Measurements from ENCODE around the gene PCMT1. TPM values are rescaled to one million over a fixed set of nuclear protein-coding genes. Genes with fewer than 3 reads are reported as not detected.

The PCMT1 gene
- total RNA-seq (100 to 1,000 TPM; 196 to 220 TPM), polyA plus RNA-seq (ENCODE audit: insufficient read depth, low read depth, low replicate concordance) (192 TPM)
- long read RNA-seq, donor 1, transcript PCMT1-205 (8 exons, 1,984 nt) = minor isoform, 15 of 67 reads
- long read RNA-seq, donor 1, transcript PCMT1-201 (7 exons, 1,293 nt) = minor isoform, 17 of 67 reads
- long read RNA-seq, donor 1, transcript PCMT1-203 (8 exons, 1,938 nt) = major isoform, 27 of 67 reads
- long read RNA-seq, donor 1, partial matches to known transcripts = 7 of 67 reads
- long read RNA-seq, donor 1, other reads (novel, unspliced or antisense) = 0 of 67 reads
- long read RNA-seq, donor 2, transcript PCMT1-203 (8 exons, 1,938 nt) = major isoform, 17 of 40 reads
- long read RNA-seq, donor 2, transcript PCMT1-201 (7 exons, 1,293 nt) = minor isoform, 11 of 40 reads
- long read RNA-seq, donor 2, transcript PCMT1-205 (8 exons, 1,984 nt) = minor isoform, 12 of 40 reads
- long read RNA-seq, donor 2, partial matches to known transcripts = 0 of 40 reads
- long read RNA-seq, donor 2, other reads (novel, unspliced or antisense) = 0 of 40 reads

- TF ChIP-seq POLR2A (IDR thresholded peaks at IDR 0.05) (no peak), CTCF (IDR thresholded peaks at IDR 0.05) (no peak)
- peak within 1 kb of the TSS; percentile 72 to 90 for H3K27ac ChIP-seq
- DNase-seq = peak; percentile 89
- intact Hi-C loops (cut with DNase I; ENCODE audit: low total_unique reads) = no loop called here
- H3K36me3 ChIP-seq (ENCODE audit: low read depth, missing control alignments) = no peaks in the 10 kb centered on the region
- no peaks in the 10 kb centered on the region for H3K9me3 ChIP-seq
- peaks cover 19% of the 10 kb centered on the region for H3K4me1 ChIP-seq
- 0% methylated on average over 4 to 50 of the region's 60 CpGs for whole genome bisulfite sequencing, 2 donors
- peak within 1 kb of the TSS; percentile 75 to 96 for H3K4me3 ChIP-seq
- no peaks in the 10 kb centered on the region for H3K27me3 ChIP-seq
Measured at GRCh38 chr6:149749594-149750135, at the start of gene PCMT1. TSS of gene PCMT1 (plus strand) at chr6:149749741. CDS start at chr6:149749902, 161 bp downstream.

- peaks cover 7% of the 10 kb centered on the region for H3K4me1 ChIP-seq
- no peak overlapping the region for H3K4me3 ChIP-seq
- 66 to 73% methylated on average over 7 of the region's 7 CpGs for WGBS, 2 donors
- intact Hi-C loops (cut with DNase I; ENCODE audit: low total_unique reads) = no loop called here
- H3K27me3 ChIP-seq = no peaks in the 10 kb centered on the region
- no peak overlapping the region for H3K27ac ChIP-seq
- no peaks in the 10 kb centered on the region for H3K36me3 ChIP-seq (ENCODE audit: low read depth, missing control alignments)
- no peak for DNase-seq
- TF ChIP-seq CTCF (IDR thresholded peaks at IDR 0.05) = no peak
- no peak for TF ChIP-seq POLR2A (IDR thresholded peaks at IDR 0.05)
- H3K9me3 ChIP-seq = no peaks in the 10 kb centered on the region
Measured at GRCh38 chr6:149701714-149702113, 47.8 kb upstream of the PCMT1 start.

- Histone ChIP-seq H3K27me3 (no peaks in the 10 kb centered on the region), H3K9me3 (no peaks in the 10 kb centered on the region), H3K36me3 (ENCODE audit: low read depth, missing control alignments) (no peaks in the 10 kb centered on the region), H3K4me3 (no peak overlapping the region), H3K27ac (no peak overlapping the region), H3K4me1 (peaks cover 25% of the 10 kb centered on the region)
- DNase-seq = no peak
- WGBS, 2 donors = 93 to 98% methylated on average over 5 of the region's 5 CpGs
- TF ChIP-seq POLR2A (IDR thresholded peaks at IDR 0.05) (no peak), CTCF (IDR thresholded peaks at IDR 0.05) (no peak)
- intact Hi-C loops (cut with DNase I; ENCODE audit: low total_unique reads) = no loop called here
Measured at GRCh38 chr6:149711711-149712110, 37.8 kb upstream of the PCMT1 start.

GRCh38 chr6:149714442-149714841, 35.1 kb upstream of the PCMT1 start:
- DNase-seq = no peak
- Histone ChIP-seq H3K27me3 (no peaks in the 10 kb centered on the region), H3K9me3 (no peaks in the 10 kb centered on the region), H3K36me3 (ENCODE audit: low read depth, missing control alignments) (no peaks in the 10 kb centered on the region), H3K4me3 (no peak overlapping the region), H3K27ac (no peak overlapping the region), H3K4me1 (peaks cover 16% of the 10 kb centered on the region)
- intact Hi-C loops (cut with DNase I; ENCODE audit: low total_unique reads) = no loop called here
- TF ChIP-seq POLR2A (IDR thresholded peaks at IDR 0.05) = no peak
- TF ChIP-seq CTCF (IDR thresholded peaks at IDR 0.05) = no peak
- 81 to 86% methylated on average over 1 of the region's 1 CpG for WGBS, 2 donors

Measured in testis (tissue), 5 donors.